ENCODE data around the gene CDH4.

Gene CDH4

GRCh38 chr20:61931476-61932198 is 679.6 kb downstream of the CDH4 start:
- DNase-seq, result no peak

- no peak for DNase-seq
These were observed 680.1 kb downstream of the CDH4 start for GRCh38 chr20:61932199-61932592.

- DNase-seq, result no peak
These were observed 680.8 kb downstream of the CDH4 start for GRCh38 chr20:61932711-61933480.

- DNase-seq, result no peak
These were observed 681.5 kb downstream of the CDH4 start for GRCh38 chr20:61933481-61933950.

GRCh38 chr20:61933951-61934715 is 682.1 kb downstream of the CDH4 start:
- no peak for DNase-seq

- no peak for DNase-seq
These were observed 682.9 kb downstream of the CDH4 start for GRCh38 chr20:61934716-61935530.

- no peak for DNase-seq
These were observed 684.1 kb downstream of the CDH4 start for GRCh38 chr20:61935926-61936700.

- DNase-seq, result no peak
These were observed 684.7 kb downstream of the CDH4 start for GRCh38 chr20:61936701-61937131.

GRCh38 chr20:61937146-61937962 is 685.3 kb downstream of the CDH4 start:
- no peak for DNase-seq

- no peak for DNase-seq
These were observed 686.1 kb downstream of the CDH4 start for GRCh38 chr20:61937963-61938838.

GRCh38 chr20:61938839-61939690 is 687.0 kb downstream of the CDH4 start:
- DNase-seq, result no peak

- no peak for DNase-seq
These were observed 687.8 kb downstream of the CDH4 start for GRCh38 chr20:61939691-61940360.

- no peak for DNase-seq
These were observed 688.4 kb downstream of the CDH4 start for GRCh38 chr20:61940491-61940890.

GRCh38 chr20:61940976-61941720 is 689.1 kb downstream of the CDH4 start:
- DNase-seq, result no peak

GRCh38 chr20:61941721-61942405 is 689.8 kb downstream of the CDH4 start:
- DNase-seq, result no peak

All from amygdala (tissue), 56 donors.